GM23248 (cell line): Measurements from ENCODE around the gene FAM204A. TPM values are rescaled to one million over a fixed set of nuclear protein-coding genes. Genes with fewer than 3 reads are reported as not detected.
A peak's percentile ranks its signal among the peaks of the same experiment; 100 is the strongest.

ENCODE experiments used
- DNase-seq: peaks from one replicate; pipeline ENCODE4 v3.0.0-alpha.2; 2015
- H2AFZ ChIP-seq: fragments of 200-600 bp; sonication (generic); 2 replicates; pipeline ENCODE4 v1.6.1; 2016; ENCODE audit warnings: antibody characterized with exemption
- H3F3A ChIP-seq: fragments of 200-600 bp; sonication (generic); 2 replicates; pipeline ENCODE4 v1.6.1; 2016; ENCODE audit warnings: mild to moderate bottlenecking, antibody characterized with exemption, mixed run types; ENCODE audit not compliant: insufficient read depth
- H3K27ac ChIP-seq: fragments of 200-600 bp; sonication (generic); 2 replicates; pipeline ENCODE4 v1.5.1; 2016; ENCODE audit warnings: mild to moderate bottlenecking
- H3K27me3 ChIP-seq: fragments of 200-600 bp; sonication (generic); replicated peaks from 2 replicates; pipeline ENCODE4 v1.6.1; 2016; ENCODE audit warnings: mild to moderate bottlenecking; ENCODE audit not compliant: insufficient read depth
- H3K36me3 ChIP-seq: fragments of 200-600 bp; sonication (generic); 2 replicates; pipeline ENCODE4 v1.6.1; 2016; ENCODE audit warnings: low read depth, mild to moderate bottlenecking
- H3K4me1 ChIP-seq: fragments of 200-600 bp; sonication (generic); 2 replicates; pipeline ENCODE4 v1.6.1; 2016; ENCODE audit warnings: mild to moderate bottlenecking; ENCODE audit not compliant: insufficient read depth
- H3K4me2 ChIP-seq: fragments of 200-600 bp; sonication (generic); one replicate; pipeline ENCODE4 v1.6.1; 2016; ENCODE audit warnings: mild to moderate bottlenecking; ENCODE audit not compliant: unreplicated experiment
- H3K4me3 ChIP-seq: fragments of 200-600 bp; sonication (generic); 2 replicates; pipeline ENCODE4 v1.5.1; 2016; ENCODE audit warnings: mild to moderate bottlenecking
- H3K79me2 ChIP-seq: fragments of 200-600 bp; sonication (generic); 2 replicates; pipeline ENCODE4 v1.6.1; 2016; ENCODE audit warnings: mild to moderate bottlenecking; ENCODE audit not compliant: insufficient read depth
- H3K9ac ChIP-seq: fragments of 200-600 bp; sonication (generic); 2 replicates; pipeline ENCODE4 v1.6.1; 2016; ENCODE audit warnings: mild to moderate bottlenecking
- H3K9me2 ChIP-seq: fragments of 200-600 bp; sonication (generic); 2 replicates; pipeline ENCODE4 v1.6.1; 2016; ENCODE audit warnings: mixed run types, mild to moderate bottlenecking, moderate library complexity; ENCODE audit not compliant: insufficient read depth
- H3K9me3 ChIP-seq: fragments of 200-600 bp; sonication (generic); one replicate; pipeline ENCODE4 v1.6.1; 2017; ENCODE audit warnings: low read depth
- H4K20me1 ChIP-seq: fragments of 200-600 bp; sonication (generic); 2 replicates; pipeline ENCODE4 v1.6.0; 2016; ENCODE audit not compliant: insufficient read depth
- EZH2 ChIP-seq: fragments of 200-600 bp; sonication (generic); IDR thresholded peaks from 2 replicates; pipeline ENCODE4 v1.6.1; 2018; ENCODE audit warnings: antibody characterized with exemption, mild to moderate bottlenecking; ENCODE audit not compliant: insufficient read depth, poor library complexity, severe bottlenecking
- EZH2phosphoT487 ChIP-seq: fragments of 200-600 bp; sonication (generic); IDR thresholded peaks from 2 replicates; pipeline ENCODE4 v1.6.1; 2018; ENCODE audit warnings: antibody characterized with exemption, moderate library complexity, mild to moderate bottlenecking, low read depth; ENCODE audit not compliant: insufficient read depth
- WGBS, 2 experiments: methylation state at CpG; one replicate each; pipeline ENCODE4 v1.1.6; 2015 to 2017; ENCODE audit warnings: low lambda C conversion rate in 2 of 2, low coverage in 1 of 2; ENCODE audit errors: missing lambda C conversion rate in 2 of 2; 5-methylcytosine and 5-hydroxymethylcytosine counted together
- in situ Hi-C: fragments of 300-500 bp; cut with MboI; formaldehyde crosslinking; loops from 2 replicates; pipeline ENCODE4 v1.15.0; 2020
- polyA plus RNA-seq: library from polyadenylated mRNA; unstranded; fragments of >200 nt; fragmentation: Nextera tagmentation; extraction: Ambion mirVana; gene quantifications from 2 replicates; pipeline ENCODE4 v1.2.1, GENCODE V29; 2016
- total RNA-seq: library from RNA; depleted of rRNA; stranded (reverse); fragments of >200 nt; shearing (Covaris generic); gene quantifications from 2 replicates; pipeline ENCODE4 v1.2.3, GENCODE V29; 2014

Gene FAM204A
- total and polyA plus RNA-seq, 2 experiments from 2014 or later, result 71.8 to 87.2 TPM

DNA sequence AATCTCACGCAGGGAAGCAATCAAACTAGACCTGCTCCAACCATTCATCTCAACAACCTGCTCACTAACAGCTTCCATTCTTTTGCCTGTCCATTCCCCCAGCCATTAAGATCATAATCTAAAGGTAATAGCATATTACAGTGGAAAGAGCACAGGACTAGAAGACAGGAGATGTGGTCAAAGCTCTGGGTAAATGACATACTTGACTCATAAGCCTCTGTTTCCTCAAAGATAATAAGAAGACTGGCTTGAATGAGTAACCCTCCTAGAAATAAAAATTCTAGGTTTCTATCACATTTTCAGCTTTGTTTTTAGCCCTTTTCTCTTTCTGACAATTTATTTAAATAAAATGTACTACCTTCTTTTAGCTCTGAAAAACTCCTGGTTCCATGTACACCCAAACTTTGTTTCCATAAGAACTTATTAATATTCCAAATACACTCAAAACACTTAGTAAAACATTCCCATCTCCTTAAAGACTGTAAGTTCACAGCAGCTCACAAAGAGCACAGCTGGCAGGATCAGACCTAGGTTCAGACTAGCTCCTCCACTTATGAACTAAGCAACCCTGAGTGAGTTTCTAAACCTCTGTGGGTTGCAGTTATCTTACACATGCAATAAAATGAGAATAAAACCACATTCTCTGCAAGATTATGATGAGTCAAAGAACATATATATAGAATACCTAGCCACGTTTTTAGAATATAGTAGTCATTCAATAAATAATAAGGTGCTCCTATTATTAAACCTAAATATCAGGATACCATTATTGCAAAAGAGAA lies 11.6 kb downstream of the FAM204A start:
- Histone ChIP-seq H3K9ac (no peak overlapping the region), H3K79me2 (peaks cover 8% of the 10 kb centered on the region), H4K20me1 (no peaks in the 10 kb centered on the region), H3K4me2 (no peak overlapping the region), H3K36me3 (peaks cover 43% of the 10 kb centered on the region), H3K4me3 (no peak overlapping the region), H2AFZ (no peak overlapping the region), H3F3A (no peaks in the 10 kb centered on the region), H3K27me3 (no peaks in the 10 kb centered on the region), H3K9me3 (no peaks in the 10 kb centered on the region), H3K27ac (no peak overlapping the region), H3K4me1 (no peaks in the 10 kb centered on the region), H3K9me2 (no peaks in the 10 kb centered on the region)
- DNase-seq, result no peak
- 96 to 98% methylated on average over 2 of the region's 2 CpGs for WGBS, 2 experiments
- no peak for TF ChIP-seq EZH2
- no peak for TF ChIP-seq EZH2phosphoT487
- in situ Hi-C loops, result no loop called here

DNA sequence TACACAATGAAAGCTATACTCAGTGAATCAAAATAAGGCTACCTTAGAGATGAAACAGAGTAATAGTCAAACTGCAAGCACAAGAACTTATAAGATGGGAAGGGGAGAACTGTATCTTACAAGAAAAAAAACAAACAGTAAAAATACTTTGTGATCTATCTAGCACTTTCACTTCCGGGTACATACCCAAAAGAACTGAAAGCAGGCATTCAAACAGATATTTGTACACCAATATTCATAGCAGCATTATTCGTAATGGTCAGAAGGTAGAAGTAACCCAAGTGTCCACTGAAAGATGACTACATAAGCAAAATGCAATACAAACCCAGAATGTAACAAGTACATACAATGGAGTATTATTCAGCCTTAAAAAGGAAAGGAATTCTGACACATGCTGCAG lies 18.0 kb downstream of the FAM204A start:
- no peak for DNase-seq
- H3K27ac ChIP-seq, result no peak overlapping the region
- no peak overlapping the region for H3K4me3 ChIP-seq
- no peak overlapping the region for H3K4me2 ChIP-seq
- WGBS, 2 experiments, result 97 to 98% methylated on average over 2 of the region's 2 CpGs
- no peaks in the 10 kb centered on the region for H3K9me2 ChIP-seq
- H3K9me3 ChIP-seq, result no peaks in the 10 kb centered on the region
- H3F3A ChIP-seq, result no peaks in the 10 kb centered on the region
- no peak overlapping the region for H3K9ac ChIP-seq
- H3K79me2 ChIP-seq, result no peaks in the 10 kb centered on the region
- TF ChIP-seq EZH2 (no peak), EZH2phosphoT487 (no peak)
- no peaks in the 10 kb centered on the region for H4K20me1 ChIP-seq
- no peaks in the 10 kb centered on the region for H3K27me3 ChIP-seq
- peaks cover 17% of the 10 kb centered on the region for H3K4me1 ChIP-seq
- peaks cover 35% of the 10 kb centered on the region for H3K36me3 ChIP-seq
- H2AFZ ChIP-seq, result no peak overlapping the region
- in situ Hi-C loops, result no loop called here

DNA sequence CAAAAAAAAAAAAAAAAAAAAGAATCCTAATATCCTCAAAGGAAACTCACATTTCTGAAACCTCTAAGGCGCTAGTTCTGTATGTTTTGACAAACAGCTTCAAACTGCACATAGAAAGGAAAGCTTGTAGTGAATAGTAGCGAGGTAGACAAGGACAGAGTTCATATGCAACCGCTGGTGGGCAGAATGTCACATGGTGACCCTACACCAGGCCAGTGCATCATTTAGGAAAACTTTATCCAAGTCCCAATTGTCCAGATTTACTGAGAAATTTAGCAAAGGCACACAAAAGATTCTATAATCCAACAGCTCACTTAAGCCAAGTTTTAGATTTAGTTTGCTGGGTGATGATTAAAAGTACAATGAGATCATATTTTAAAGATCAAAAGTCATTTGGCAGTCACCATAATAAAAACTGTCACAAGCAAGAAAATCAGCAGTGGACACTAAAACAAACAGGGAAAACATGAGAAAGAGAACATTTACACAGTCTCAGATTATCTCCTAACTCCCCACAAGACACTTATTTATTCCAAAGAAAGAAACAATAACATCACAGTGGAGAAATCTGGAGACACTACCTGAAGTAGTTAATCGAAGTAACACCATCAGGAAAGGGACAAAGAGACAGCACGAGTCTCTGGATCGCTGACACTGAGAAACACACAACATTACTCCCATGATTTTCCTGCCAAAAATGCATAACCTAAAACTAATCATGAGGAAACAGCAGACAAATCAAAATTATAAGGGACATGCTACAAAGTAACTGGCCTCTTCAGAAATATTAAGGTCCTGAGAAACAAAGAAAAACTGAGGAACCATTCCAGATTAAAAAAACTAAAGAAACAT lies 20.2 kb downstream of the FAM204A start:
- Histone ChIP-seq H3F3A (no peaks in the 10 kb centered on the region), H3K4me1 (peaks cover 17% of the 10 kb centered on the region), H3K27ac (peak overlapping the region; percentile 50), H2AFZ (peak overlapping the region; percentile 21), H3K9ac (peak overlapping the region; percentile 36), H3K36me3 (peaks cover 33% of the 10 kb centered on the region), H3K4me2 (peak overlapping the region; percentile 33), H3K27me3 (no peaks in the 10 kb centered on the region), H3K9me3 (no peaks in the 10 kb centered on the region), H3K79me2 (no peaks in the 10 kb centered on the region), H3K9me2 (no peaks in the 10 kb centered on the region), H3K4me3 (0 out of 2 replicates have a peak overlapping the region, but pooled peaks have one; percentile 1), H4K20me1 (no peaks in the 10 kb centered on the region)
- WGBS, 2 experiments, result 12 to 14% methylated on average over 6 of the region's 6 CpGs
- in situ Hi-C loops, result no loop called here
- TF ChIP-seq EZH2 (no peak), EZH2phosphoT487 (no peak)
- DNase-seq, result peak; percentile 35

DNA sequence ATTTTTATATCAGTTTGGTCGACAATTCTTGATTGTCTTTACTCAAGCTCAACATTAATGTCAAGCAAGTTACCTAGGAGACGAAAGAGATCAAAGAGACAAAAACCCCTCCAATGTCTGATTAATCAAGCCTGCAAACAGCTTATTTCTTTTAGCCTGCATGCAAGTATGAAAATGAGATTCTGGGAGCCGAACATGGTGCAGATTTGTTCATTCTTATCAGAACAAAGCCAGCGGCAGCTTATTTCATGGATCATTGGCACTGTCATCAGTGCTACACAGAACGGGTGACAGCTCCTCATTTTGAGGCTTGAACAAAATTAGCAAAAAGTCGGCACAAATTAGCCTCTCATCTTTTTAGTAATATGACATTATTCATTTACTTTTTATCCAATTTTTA lies 26.5 kb downstream of the FAM204A start:
- in situ Hi-C loops, result no loop called here
- no peak overlapping the region for H2AFZ ChIP-seq

More for the DNA sequence above, 26.5 kb downstream of the FAM204A start:
- Histone ChIP-seq H3F3A (no peaks in the 10 kb centered on the region), H4K20me1 (no peaks in the 10 kb centered on the region), H3K4me1 (peaks cover 9% of the 10 kb centered on the region; the same call in 1 of the 2 replicates), H3K9me3 (no peaks in the 10 kb centered on the region), H3K4me2 (no peak overlapping the region), H3K27ac (no peak overlapping the region), H3K9me2 (no peaks in the 10 kb centered on the region), H3K9ac (no peak overlapping the region), H3K79me2 (0 out of 2 replicates have a peak, but pooled peaks cover 3% of the 10 kb centered on the region), H3K4me3 (no peak overlapping the region), H3K36me3 (peaks cover 15% of the 10 kb centered on the region; the same call in 1 of the 2 replicates), H3K27me3 (no peaks in the 10 kb centered on the region)
- TF ChIP-seq EZH2 (no peak), EZH2phosphoT487 (no peak)
- no peak for DNase-seq
- 29 to 31% methylated on average over 6 of the region's 6 CpGs for WGBS, 2 experiments
